Epithelial cell of esophagus (primary cell): ENCODE results near the gene RNU7-1.

ENCODE experiments used
- DNase-seq: peaks from one replicate; pipeline ENCODE4 v3.0.0; 2010; ENCODE audit warnings: low read depth
- H3K4me3 ChIP-seq: 2 replicates; pipeline ENCODE4 v1.5.1; 2011; ENCODE audit warnings: mild to moderate bottlenecking, low read length, control low read depth
- CTCF ChIP-seq: IDR thresholded peaks from 2 replicates; pipeline ENCODE4 v1.5.1; 2011; ENCODE audit warnings: low read depth, mild to moderate bottlenecking, low read length, control low read depth, inconsistent platforms; ENCODE audit not compliant: insufficient read depth; ENCODE audit errors: missing control alignments

Gene RNU7-1

GRCh38 chr12:6935371-6936193 is 8.0 kb upstream of the RNU7-1 start:
- DNase-seq = no peak
- no peak overlapping the region for H3K4me3 ChIP-seq
- no peak for TF ChIP-seq CTCF

DNA sequence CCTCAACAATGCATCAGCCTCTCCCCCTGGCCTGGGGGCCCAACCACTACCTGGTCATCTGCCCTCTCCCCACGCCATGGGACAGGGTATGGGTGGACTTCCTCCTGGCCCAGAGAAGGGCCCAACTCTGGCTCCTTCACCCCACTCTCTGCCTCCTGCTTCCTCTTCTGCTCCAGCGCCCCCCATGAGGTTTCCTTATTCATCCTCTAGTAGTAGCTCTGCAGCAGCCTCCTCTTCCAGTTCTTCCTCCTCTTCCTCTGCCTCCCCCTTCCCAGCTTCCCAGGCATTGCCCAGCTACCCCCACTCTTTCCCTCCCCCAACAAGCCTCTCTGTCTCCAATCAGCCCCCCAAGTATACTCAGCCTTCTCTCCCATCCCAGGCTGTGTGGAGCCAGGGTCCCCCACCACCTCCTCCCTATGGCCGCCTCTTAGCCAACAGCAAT is 7.4 kb upstream of the RNU7-1 start:
- DNase-seq = no peak
- TF ChIP-seq CTCF = no peak

DNA sequence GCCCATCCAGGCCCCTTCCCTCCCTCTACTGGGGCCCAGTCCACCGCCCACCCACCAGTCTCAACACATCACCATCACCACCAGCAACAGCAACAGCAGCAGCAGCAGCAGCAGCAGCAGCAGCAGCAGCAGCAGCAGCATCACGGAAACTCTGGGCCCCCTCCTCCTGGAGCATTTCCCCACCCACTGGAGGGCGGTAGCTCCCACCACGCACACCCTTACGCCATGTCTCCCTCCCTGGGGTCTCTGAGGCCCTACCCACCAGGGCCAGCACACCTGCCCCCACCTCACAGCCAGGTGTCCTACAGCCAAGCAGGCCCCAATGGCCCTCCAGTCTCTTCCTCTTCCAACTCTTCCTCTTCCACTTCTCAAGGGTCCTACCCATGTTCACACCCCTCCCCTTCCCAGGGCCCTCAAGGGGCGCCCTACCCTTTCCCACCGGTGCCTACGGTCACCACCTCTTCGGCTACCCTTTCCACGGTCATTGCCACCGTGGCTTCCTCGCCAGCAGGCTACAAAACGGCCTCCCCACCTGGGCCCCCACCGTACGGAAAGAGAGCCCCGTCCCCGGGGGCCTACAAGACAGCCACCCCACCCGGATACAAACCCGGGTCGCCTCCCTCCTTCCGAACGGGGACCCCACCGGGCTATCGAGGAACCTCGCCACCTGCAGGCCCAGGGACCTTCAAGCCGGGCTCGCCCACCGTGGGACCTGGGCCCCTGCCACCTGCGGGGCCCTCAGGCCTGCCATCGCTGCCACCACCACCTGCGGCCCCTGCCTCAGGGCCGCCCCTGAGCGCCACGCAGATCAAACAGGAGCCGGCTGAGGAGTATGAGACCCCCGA is 6.8 kb upstream of the RNU7-1 start:
- H3K4me3 ChIP-seq = peak overlapping the region; percentile 58
- no peak for DNase-seq
- no peak for TF ChIP-seq CTCF

More for the DNA sequence above, 7.4 kb upstream of the RNU7-1 start:
- H3K4me3 ChIP-seq = no peak overlapping the region

- peak; percentile 90 for TF ChIP-seq CTCF
- H3K4me3 ChIP-seq = peak overlapping the region; percentile 58
- DNase-seq = peak; percentile 96
Observed at GRCh38 chr12:6937481-6938352, 5.9 kb upstream of the RNU7-1 start.

GRCh38 chr12:6938353-6939190 is 5.0 kb upstream of the RNU7-1 start:
- TF ChIP-seq CTCF = no peak
- peak overlapping the region; percentile 58 for H3K4me3 ChIP-seq
- DNase-seq = no peak

DNA sequence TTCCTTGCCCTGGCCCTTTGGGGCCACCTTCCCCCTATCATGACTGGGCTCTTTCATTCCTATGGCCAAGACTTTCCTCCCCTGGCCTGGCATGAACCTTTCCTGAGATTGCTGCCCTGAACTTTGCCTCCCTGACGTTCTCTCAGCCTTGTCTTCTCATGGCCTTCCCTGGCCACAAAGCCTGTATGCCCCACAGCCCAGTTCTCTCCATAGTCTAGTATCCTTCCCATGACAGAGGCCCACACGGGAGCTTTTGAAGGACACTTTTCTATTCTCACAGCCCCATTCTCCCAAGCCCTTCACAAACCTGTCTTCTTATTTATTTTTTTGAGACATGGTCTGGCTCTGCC is 4.5 kb upstream of the RNU7-1 start:
- H3K4me3 ChIP-seq = no peak overlapping the region
- no peak for DNase-seq
- TF ChIP-seq CTCF = no peak
